ENCODE data around the gene KIAA1217.

- no peak for TF ChIP-seq CTCF (conservative IDR thresholded peaks at IDR 0.05)
- no peak for TF ChIP-seq ZFX (IDR thresholded peaks at IDR 0.05)
These were observed 14.4 kb downstream of the KIAA1217 start for GRCh38 chr10:24223341-24223740.
